ENCODE data around the gene NOTCH2.

DNA sequence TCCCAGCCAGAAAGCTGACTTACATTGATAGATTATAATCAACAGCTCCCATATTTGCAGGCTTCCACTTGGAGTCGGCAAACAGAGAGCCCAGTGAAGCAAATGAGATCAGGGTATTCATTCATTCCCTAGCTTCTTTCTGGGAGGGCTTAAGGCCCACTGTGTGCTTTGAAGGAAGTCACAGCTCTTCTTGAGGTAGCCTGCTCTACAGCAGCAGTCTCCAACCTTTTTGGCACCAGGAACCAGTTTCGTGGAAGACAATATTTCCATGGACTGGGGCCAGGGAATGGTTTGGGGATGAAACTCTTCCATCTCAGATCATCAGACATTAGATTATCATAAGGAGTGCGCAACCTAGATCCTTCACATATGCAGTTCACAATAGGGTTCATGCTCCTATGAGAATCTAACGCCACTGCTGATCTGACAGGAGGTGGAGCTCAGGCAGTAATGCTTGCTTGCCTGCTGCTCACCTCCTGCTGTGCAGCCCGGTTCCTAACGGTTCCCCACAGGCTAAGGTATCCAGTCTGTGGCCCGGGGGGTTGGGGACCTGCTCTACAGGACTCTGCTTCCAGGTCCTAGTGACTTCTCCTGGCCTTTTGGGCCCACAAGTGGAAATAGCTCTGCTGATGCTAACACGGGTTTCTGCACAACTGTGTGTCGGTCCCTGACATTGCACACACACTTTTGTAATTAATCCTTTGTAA is 159.4 kb downstream of the NOTCH2 start:
- TF ChIP-seq CTCF (IDR thresholded peaks at IDR 0.05) (no peak), POLR2A (IDR thresholded peaks at IDR 0.05) (no peak)

Data from adrenal gland (tissue), 5 donors.